GM19193 (cell line): ENCODE data around the gene CDKN2B.

Source experiments
- POLR2A ChIP-seq: IDR thresholded peaks from 4 replicates; pipeline ENCODE4 v1.6.1; 2011; ENCODE audit not compliant: insufficient read depth, insufficient read length; ENCODE audit errors: extremely low read depth

Gene CDKN2B

DNA sequence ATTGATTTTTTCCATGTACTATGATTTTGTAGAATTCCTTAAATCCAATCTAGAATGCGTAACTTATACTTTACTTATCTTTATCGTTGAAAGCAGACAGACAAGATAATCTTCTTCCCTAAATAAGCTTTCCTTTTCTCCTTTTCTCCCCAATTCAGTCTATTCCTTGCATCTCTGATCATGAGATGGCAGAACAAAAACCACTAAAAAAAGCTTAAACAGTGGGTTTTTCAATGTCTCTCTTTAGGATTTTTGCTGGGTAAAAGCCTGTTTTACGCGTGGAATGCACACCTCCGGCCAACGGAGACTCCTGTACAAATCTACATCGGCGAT is 755 bp downstream of the CDKN2B start:
- no peak for TF ChIP-seq POLR2A

DNA sequence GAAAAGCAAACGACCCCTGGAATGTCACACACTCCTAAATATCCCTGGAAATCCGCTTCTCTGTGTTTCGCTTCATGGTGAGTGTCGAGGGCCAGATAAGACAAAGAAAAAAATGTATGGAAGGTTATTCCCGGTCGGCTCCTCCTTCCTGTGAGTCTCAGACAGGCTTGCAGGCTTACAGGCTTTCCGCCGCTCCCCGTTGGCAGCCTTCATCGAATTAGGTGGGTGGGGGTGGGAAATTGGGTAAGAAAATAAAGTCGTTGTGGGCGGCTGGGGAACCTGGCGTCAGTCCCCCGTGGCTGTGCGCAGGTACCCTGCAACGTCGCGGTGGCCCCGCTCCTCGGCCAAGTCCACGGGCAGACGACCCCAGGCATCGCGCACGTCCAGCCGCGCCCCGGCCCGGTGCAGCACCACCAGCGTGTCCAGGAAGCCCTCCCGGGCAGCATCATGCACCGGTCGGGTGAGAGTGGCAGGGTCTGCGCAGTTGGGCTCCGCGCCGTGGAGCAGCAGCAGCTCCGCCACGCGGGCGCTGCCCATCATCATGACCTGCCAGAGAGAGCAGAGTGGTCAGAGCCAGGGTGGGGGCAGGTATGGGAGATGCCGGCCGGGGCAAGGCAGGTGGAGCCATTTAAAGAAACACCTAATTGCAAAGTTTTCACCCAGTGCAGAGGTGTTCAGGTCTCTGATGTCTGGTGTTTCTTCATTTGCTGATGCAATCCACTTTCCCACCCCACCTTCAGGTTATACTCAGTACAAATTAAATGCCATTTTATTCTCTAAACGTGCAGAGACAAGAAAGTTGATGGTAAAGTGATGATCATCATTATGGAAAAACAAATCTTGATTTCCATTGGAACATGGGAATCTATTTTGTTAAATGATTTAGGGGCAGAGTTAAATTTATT is 3.2 kb downstream of the CDKN2B start:
- TF ChIP-seq POLR2A = no peak

DNA sequence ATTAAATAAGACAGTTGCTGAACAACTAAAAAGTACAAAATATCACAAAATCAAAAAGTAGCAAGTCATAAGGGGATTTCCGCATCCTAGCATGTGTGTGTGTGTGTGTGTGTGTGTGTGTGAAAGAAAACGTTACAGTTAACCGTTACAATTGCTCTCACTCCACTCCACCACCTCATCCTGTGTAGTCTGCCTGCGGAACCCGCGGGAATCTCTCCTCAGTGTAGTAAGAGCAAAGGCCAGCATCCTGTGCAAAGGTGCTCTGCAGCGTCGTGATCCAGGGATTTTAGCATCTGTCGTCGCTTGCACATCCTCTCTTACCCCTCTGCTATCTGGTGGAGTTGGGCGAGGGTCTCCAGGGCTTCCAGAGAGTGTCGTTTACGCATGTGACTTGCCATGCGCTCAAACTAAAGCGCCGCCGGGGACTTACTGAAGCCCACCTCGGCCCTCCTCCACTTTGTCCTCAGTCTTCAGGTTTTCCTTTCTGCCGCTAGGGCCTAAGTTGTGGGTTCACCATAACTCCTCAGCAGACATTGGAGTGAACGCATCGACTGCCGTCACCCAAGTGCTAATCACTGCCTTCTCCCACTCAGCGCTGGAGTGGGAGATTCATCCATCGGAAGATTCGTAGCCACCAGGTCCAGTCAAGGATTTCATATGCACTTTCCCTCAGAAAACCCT is 3.9 kb downstream of the CDKN2B start:
- no peak for TF ChIP-seq POLR2A

DNA sequence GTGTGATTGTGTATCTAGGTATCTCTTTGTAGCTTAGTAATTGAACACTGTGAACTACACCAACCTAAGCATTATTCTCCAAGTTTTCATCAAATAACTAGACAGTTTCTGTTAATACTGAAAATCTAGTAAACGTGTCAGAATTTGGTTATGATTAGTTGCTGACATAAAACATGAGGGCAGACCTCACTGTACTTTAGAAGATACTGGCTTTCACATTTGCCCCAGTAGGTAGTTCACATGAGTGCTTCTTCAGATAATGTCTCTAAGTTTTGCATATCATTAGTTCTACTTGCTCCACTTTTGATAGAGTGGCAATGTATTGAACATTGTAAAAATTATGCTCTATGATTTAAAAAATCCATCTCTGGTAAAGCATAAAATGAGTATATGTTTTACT is 7.1 kb downstream of the CDKN2B start:
- TF ChIP-seq POLR2A = no peak

DNA sequence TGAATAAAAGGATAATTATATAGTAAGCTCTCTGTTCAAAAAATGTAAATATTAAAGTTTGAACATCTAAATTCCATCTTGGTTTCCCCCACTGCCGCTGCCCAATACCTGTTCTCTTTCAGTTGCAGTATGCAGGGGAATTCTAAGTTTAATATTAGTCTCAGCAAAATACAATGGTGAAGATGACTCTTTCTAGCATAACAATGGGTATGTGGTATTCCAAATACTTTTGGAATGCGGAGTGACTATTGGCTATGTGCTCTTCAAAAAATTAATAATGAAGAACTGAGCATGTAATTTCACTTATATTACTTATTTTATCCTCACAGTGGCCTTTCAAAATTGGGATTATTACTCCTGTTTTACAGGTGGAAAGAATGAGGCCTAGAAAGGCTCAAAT is 11.1 kb downstream of the CDKN2B start:
- TF ChIP-seq POLR2A = no peak

DNA sequence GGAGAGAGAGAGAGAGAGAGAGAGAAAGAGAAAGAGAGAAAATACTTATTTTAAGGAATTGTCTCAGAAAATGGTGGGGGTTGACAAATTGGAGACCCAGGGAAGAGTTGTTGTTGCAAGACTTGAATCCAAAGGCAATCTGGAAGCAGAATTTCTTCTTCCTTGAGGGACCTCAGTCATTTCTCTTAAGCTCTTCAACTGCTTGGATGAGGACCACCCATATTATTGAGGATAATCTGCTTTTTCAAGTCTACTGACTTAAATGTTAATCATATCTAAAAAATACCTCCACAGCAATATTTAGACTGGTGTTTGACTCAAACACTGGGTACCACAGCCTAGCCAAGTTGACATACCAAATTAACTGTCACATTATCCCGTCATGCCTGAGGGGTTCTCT is 11.6 kb downstream of the CDKN2B start:
- no peak for TF ChIP-seq POLR2A

DNA sequence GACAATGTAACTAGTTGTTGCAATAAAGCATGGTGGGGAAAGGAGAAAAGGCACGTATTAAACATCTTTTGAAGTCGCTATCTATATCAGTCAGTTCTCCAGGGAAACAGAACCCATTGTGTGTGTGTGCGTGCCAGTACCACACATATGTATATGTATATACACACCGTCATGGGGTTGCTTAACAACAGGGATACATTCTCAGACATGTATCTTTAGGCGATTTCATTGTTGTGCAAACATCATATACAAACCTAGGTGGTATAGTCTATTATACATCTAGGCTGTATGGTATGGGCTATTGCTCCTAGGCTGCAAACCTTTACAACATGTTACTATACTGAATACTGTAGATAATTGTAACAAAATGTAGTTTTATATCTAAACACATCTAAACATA is 12.2 kb downstream of the CDKN2B start:
- TF ChIP-seq POLR2A = no peak

DNA sequence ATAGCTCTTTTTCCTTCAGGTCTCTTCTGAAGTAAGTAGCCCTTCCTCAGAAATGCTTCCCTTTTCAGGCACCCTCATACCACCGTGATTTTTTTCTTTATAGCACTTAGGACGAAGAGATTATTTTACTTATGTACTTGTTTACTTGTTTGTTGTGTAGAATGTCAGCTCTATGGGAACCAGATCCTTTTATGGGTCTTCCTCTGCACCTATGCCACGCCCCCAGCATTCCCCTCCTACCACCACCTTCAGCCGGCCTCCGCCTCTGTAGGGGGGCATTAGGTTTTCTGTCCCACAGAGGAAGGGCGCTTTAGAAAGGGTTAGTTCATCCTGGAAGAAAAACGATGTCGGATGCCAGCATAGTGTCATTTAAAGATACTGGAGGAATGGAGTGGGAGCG is 12.7 kb downstream of the CDKN2B start:
- TF ChIP-seq POLR2A = no peak

DNA sequence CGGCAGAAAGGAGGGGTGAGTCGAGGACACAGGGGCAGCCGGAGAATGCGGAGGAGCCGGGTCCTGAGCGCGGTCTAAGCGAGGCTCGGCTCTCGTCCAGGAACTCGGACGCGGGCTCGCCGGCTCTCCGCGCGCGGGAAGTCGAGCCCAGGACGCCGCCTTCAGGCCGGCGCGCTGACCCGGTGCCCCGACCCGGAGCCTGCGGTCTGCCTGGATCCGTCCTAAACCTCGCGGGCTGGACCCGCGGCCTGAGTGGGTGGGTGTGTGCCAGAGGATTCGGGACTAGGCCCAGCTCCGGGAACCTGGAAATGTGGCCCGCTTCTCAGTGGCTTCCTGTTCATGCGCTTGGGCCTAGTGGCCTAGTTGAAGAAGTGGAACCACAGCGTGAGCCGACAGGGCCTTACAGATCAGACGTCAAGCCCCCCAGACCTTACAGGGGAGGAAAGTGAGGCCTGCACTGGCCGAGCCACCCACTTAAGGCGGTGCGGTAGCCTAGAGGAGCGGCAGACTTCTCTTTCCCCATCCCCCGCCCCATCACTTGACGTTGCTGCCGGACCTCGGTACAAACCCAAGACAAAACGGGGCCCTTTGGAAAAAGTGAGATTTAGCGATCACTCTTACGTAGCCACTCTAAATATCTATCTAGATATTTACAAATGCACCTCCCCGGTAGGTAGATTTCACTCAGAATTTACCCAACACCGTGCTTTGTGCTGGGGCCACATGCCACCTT is 13.3 kb downstream of the CDKN2B start:
- TF ChIP-seq POLR2A = no peak

DNA sequence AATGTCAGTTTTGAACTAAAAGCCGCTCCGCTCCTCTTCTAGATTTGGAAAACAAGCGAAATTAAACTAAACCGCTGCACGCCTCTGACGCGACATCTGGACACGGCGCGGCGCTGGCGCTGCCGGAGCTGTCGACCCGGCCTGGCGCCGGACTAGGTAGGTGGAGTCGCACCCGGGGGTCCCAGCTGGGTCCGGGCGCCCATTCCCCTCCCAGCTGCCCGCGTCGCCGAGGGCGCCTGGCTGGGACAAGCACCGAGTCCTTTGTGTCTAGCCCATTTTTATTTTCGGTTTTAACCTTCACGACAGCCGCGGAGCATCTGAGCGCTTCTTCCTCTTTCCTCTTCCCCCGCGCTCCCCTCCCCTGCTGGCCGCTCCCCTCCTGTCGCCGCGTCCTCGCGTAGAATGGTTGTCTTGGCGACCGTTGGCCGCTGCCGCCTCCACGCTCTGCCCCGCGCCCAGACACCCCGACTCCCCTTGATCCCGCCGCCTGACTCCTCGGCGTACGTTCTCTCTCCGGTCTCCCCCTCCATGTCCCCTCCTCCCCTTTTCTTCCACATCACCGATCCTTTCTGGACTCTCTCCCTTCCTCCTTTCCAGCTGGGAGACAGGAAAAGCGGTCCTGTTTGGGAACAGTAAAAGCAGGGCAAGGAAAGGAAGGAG is 14.0 kb downstream of the CDKN2B start:
- peak; percentile 57 for TF ChIP-seq POLR2A

DNA sequence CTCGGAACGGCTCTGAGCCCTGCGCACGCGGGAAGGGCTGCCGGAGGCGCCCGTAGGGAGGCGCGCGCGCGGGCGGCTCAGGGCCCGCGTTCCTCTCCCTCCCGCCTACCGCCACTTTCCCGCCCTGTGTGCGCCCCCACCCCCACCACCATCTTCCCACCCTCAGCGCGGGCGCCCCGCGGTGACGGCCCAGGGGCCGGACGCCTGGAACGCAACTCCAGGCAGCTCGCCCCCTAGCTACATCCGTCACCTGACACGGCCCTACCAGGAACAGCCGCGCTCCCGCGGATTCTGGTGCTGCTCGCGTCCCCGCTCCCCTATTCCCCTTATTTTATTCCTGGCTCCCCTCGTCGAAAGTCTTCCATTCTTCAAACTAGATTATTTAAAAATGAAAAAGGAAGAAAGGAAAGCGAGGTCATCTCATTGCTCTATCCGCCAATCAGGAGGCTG is 14.5 kb downstream of the CDKN2B start, which contains the start of gene CDKN2B-AS1:
TSS of gene CDKN2B-AS1 (plus strand) at position 236 of the 450 bp plus-strand sequence.
- no peak for TF ChIP-seq POLR2A

DNA sequence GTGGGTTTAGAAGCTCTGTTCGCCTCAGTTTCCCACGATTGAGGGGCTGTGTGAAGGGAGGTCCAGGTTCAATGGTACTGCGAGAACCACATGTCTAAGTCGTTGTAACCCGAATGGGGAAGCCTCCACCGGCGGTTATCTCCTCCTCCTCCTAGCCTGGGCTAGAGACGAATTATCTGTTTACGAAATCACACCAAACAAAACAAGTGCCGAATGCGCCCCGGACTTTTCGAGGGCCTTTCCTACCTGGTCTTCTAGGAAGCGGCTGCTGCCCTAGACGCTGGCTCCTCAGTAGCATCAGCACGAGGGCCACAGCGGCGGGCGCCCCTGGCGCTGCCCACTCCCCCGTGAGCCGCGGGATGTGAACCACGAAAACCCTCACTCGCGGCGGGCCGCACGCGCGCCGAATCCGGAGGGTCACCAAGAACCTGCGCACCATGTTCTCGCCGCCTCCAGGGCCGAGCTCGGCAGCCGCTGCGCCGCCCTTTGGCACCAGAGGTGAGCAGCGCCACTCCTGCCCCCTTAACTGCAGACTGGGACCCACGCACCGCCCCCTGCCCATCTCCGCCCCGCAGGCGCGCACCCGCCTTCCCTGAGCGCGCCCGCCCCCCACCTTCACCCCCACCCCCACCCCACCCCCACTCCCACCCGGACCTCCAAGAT is 15.1 kb downstream of the CDKN2B start, which contains the start of gene CDKN2A:
TSS of gene CDKN2A (minus strand) at position 500 of the 663 bp plus-strand sequence.
- peak; percentile 51 for TF ChIP-seq POLR2A

DNA sequence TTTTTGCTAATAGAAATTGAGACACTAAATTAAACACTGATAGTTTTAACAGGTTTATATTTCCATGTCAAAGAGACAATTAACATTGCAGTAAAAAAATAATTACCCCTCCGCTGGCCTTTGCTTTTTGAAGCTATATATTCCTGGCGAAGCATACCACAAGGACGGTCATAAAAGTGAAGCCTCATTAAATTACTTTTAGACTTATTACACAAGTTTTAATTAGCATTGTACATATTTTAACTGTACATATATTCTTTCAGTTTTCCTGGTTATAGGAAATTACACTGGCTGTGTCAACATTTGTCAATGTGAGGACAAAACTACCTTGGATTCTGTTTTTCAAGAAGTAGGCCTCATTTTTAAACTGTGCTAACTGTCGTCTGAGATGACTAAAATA is 16.1 kb downstream of the CDKN2B start:
- no peak for TF ChIP-seq POLR2A
